ENCODE measurements around the gene MBD3L2B. TPM values are rescaled to one million over a fixed set of nuclear protein-coding genes. Genes with fewer than 3 reads are reported as not detected.

The MBD3L2B gene
- total and polyA plus RNA-seq, 9 of the 15 experiments (the other 6 are each of a cell fraction or from before 2014, with no cell fraction given): not detected

DNA sequence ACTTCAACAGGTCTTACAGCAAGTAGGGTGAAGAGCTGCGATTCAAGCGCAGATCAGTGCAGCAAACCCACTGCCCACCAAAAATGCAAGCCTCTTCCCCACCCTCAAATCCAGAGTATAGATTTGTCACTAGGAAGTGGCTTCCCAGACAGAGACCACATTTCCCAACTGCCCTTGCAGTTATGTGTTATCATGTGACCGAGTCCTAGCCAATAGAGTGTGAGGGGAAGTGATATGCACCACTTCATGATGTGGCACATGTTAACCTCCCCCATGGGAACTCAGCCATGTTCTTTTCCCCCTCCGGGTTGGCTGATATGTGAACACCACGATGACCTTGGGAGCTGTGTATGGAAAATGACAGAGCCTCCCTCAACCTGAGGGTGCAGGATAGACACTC lies 50.8 kb downstream of the MBD3L2B start (continued):
- TF ChIP-seq CREB3L1 (IDR thresholded peaks at IDR 0.05; ENCODE audit: borderline replicate concordance, low read depth) (peak; percentile 70; the same call in 1 of the 2 replicates), HCFC1 (IDR thresholded peaks at IDR 0.05; ENCODE audit: low read depth, low read length) (peak; percentile 66), TOE1 (IDR thresholded peaks at IDR 0.05; ENCODE audit: borderline replicate concordance) (peak; percentile 75; the same call in 1 of the 2 replicates), TOE1 (CRISPR knock-in tag; IDR thresholded peaks at IDR 0.05; ENCODE audit: borderline replicate concordance, low read depth) (no peak), CBFA2T3 (IDR thresholded peaks at IDR 0.05) (no peak), CREM (IDR thresholded peaks at IDR 0.05; ENCODE audit: low read depth) (0 out of 2 replicates have a peak, but pooled peaks have one; percentile 13), MYC (IDR thresholded peaks at IDR 0.05; ENCODE audit: low read depth, low read length) (peak; percentile 47; the same call in 1 of the 2 replicates), MYC (CRISPR knock-in tag; IDR thresholded peaks at IDR 0.05; ENCODE audit: borderline replicate concordance, low read depth) (no peak), ZNF143 (CRISPR knock-in tag; IDR thresholded peaks at IDR 0.05) (peak; percentile 55; the same call in 1 of the 2 replicates), RBM25 (IDR thresholded peaks at IDR 0.05; ENCODE audit: low read depth, low read length, severe bottlenecking) (peak; percentile 17)
- TF ChIP-seq, protein P1, sequence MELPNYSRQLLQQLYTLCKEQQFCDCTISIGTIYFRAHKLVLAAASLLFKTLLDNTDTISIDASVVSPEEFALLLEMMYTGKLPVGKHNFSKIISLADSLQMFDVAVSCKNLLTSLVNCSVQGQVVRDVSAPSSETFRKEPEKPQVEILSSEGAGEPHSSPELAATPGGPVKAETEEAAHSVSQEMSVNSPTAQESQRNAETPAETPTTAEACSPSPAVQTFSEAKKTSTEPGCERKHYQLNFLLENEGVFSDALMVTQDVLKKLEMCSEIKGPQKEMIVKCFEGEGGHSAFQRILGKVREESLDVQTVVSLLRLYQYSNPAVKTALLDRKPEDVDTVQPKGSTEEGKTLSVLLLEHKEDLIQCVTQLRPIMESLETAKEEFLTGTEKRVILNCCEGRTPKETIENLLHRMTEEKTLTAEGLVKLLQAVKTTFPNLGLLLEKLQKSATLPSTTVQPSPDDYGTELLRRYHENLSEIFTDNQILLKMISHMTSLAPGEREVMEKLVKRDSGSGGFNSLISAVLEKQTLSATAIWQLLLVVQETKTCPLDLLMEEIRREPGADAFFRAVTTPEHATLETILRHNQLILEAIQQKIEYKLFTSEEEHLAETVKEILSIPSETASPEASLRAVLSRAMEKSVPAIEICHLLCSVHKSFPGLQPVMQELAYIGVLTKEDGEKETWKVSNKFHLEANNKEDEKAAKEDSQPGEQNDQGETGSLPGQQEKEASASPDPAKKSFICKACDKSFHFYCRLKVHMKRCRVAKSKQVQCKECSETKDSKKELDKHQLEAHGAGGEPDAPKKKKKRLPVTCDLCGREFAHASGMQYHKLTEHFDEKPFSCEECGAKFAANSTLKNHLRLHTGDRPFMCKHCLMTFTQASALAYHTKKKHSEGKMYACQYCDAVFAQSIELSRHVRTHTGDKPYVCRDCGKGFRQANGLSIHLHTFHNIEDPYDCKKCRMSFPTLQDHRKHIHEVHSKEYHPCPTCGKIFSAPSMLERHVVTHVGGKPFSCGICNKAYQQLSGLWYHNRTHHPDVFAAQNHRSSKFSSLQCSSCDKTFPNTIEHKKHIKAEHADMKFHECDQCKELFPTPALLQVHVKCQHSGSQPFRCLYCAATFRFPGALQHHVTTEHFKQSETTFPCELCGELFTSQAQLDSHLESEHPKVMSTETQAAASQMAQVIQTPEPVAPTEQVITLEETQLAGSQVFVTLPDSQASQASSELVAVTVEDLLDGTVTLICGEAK (IDR thresholded peaks at IDR 0.05): peak; percentile 46; the same call in 1 of the 2 replicates
- TF ChIP-seq, protein P1 (CRISPR knock-in tag; IDR thresholded peaks at IDR 0.05): no peak
- TF ChIP-seq, protein P2, sequence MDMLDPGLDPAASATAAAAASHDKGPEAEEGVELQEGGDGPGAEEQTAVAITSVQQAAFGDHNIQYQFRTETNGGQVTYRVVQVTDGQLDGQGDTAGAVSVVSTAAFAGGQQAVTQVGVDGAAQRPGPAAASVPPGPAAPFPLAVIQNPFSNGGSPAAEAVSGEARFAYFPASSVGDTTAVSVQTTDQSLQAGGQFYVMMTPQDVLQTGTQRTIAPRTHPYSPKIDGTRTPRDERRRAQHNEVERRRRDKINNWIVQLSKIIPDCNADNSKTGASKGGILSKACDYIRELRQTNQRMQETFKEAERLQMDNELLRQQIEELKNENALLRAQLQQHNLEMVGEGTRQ (CRISPR knock-in tag; IDR thresholded peaks at IDR 0.05): peak; percentile 78
